ENCODE results near the gene BMP7. TPM values are rescaled to one million over a fixed set of nuclear protein-coding genes. Genes with fewer than 3 reads are reported as not detected.

Gene BMP7
- total and polyA plus RNA-seq, 9 donors: 0.07 to 19.4 (median 0.83) TPM

- H3K27me3 ChIP-seq: no peaks in the 10 kb centered on the region
- intact Hi-C loops (cut with DNase I): no loop called here
- 50 to 58% (median 58%) methylated on average over 3 of the region's 3 CpGs for whole genome bisulfite sequencing, 3 donors
These were observed 28.1 kb upstream of the BMP7 start for GRCh38 chr20:57294550-57294949.

GRCh38 chr20:57293995-57294394, 27.6 kb upstream of the BMP7 start:
- TF ChIP-seq POLR2A (IDR thresholded peaks at IDR 0.05): no peak
- TF ChIP-seq EP300 (IDR thresholded peaks at IDR 0.05): no peak
- no peak for TF ChIP-seq CTCF (IDR thresholded peaks at IDR 0.05)
- H3K4me1 ChIP-seq (ENCODE audit: insufficient read depth): no peaks in the 10 kb centered on the region
- H3K36me3 ChIP-seq: no peaks in the 10 kb centered on the region
- H3K27me3 ChIP-seq: no peaks in the 10 kb centered on the region
- H3K4me3 ChIP-seq: no peak overlapping the region
- intact Hi-C loops (cut with DNase I): no loop called here
- no peak overlapping the region for H3K27ac ChIP-seq
- DNase-seq: no peak
- no peaks in the 10 kb centered on the region for H3K9me3 ChIP-seq
- WGBS, 3 donors: 75 to 81% (median 77%) methylated on average over 7 of the region's 7 CpGs

More at GRCh38 chr20:57294550-57294949, 28.1 kb upstream of the BMP7 start:
- Histone ChIP-seq H3K36me3 (no peaks in the 10 kb centered on the region), H3K9me3 (no peaks in the 10 kb centered on the region), H3K4me3 (no peak overlapping the region), H3K4me1 (ENCODE audit: insufficient read depth) (no peaks in the 10 kb centered on the region), H3K27ac (no peak overlapping the region)
- DNase-seq: no peak
- no peak for TF ChIP-seq EP300 (IDR thresholded peaks at IDR 0.05)
- no peak for TF ChIP-seq POLR2A (IDR thresholded peaks at IDR 0.05)
- no peak for TF ChIP-seq CTCF (IDR thresholded peaks at IDR 0.05)

- no peaks in the 10 kb centered on the region for H3K36me3 ChIP-seq
- no peak for TF ChIP-seq POLR2A (IDR thresholded peaks at IDR 0.05)
- TF ChIP-seq CTCF (IDR thresholded peaks at IDR 0.05): no peak
- H3K27me3 ChIP-seq: no peaks in the 10 kb centered on the region
- H3K4me1 ChIP-seq (ENCODE audit: insufficient read depth): peaks cover 6% of the 10 kb centered on the region
- H3K4me3 ChIP-seq: no peak overlapping the region
- DNase-seq: no peak
- no peaks in the 10 kb centered on the region for H3K9me3 ChIP-seq
- WGBS, 3 donors: 68 to 81% (median 78%) methylated on average over 2 of the region's 2 CpGs
- no peak overlapping the region for H3K27ac ChIP-seq
- intact Hi-C loops (cut with DNase I): no loop called here
These were observed 26.2 kb upstream of the BMP7 start for GRCh38 chr20:57292611-57293010.

- WGBS, 3 donors: 82 to 94% (median 82%) methylated on average over 6 of the region's 6 CpGs
- TF ChIP-seq POLR2A (IDR thresholded peaks at IDR 0.05) (no peak), EP300 (IDR thresholded peaks at IDR 0.05) (no peak), CTCF (IDR thresholded peaks at IDR 0.05) (no peak)
- Histone ChIP-seq H3K4me1 (ENCODE audit: insufficient read depth) (peaks cover 6% of the 10 kb centered on the region), H3K9me3 (no peaks in the 10 kb centered on the region), H3K27me3 (no peaks in the 10 kb centered on the region), H3K4me3 (no peak overlapping the region), H3K36me3 (no peaks in the 10 kb centered on the region), H3K27ac (no peak overlapping the region)
- intact Hi-C loops (cut with DNase I): no loop called here
- no peak for DNase-seq
These were observed 25.3 kb upstream of the BMP7 start for GRCh38 chr20:57291694-57292093.

- H3K4me1 ChIP-seq (ENCODE audit: insufficient read depth): peaks cover 6% of the 10 kb centered on the region
- no peak overlapping the region for H3K27ac ChIP-seq
- H3K27me3 ChIP-seq: no peaks in the 10 kb centered on the region
- intact Hi-C loops (cut with DNase I): no loop called here
- H3K9me3 ChIP-seq: no peaks in the 10 kb centered on the region
- no peaks in the 10 kb centered on the region for H3K36me3 ChIP-seq
- H3K4me3 ChIP-seq: no peak overlapping the region
- TF ChIP-seq EP300 (IDR thresholded peaks at IDR 0.05) (no peak), CTCF (IDR thresholded peaks at IDR 0.05) (no peak), POLR2A (IDR thresholded peaks at IDR 0.05) (no peak)
- DNase-seq: no peak
- 74 to 82% (median 77%) methylated on average over 10 of the region's 10 CpGs for WGBS, 3 donors
These were observed 24.6 kb upstream of the BMP7 start for GRCh38 chr20:57291003-57291402.
